IMR-90 (cell line): Measurements from ENCODE around the gene RPS6KA3. TPM values are rescaled to one million over a fixed set of nuclear protein-coding genes. Genes with fewer than 3 reads are reported as not detected.

Experiments used
- ATAC-seq: fragments of 200-7000 bp; cut with Tn5 transposase; 2 replicates; pipeline ENCODE4 v1.9.1; 2020; ENCODE audit warnings: low read depth, mild to moderate bottlenecking, moderate library complexity
- BruUV-seq: library from RNA; stranded (reverse); fragments of 400-500 nt; replicated peaks from 2 replicates; lab custom pipeline; 2021; lab: Mats Ljungman, UMichigan
- CTCF ChIA-PET: fragments of 300-600 bp; formaldehyde crosslinking; extraction: SDS; loops from one replicate; lab custom pipeline; 2021; ENCODE audit warnings: antibody characterized with exemption; lab: Yijun Ruan, JAX
- POLR2A ChIA-PET: fragments of 300-600 bp; sonication (Branson Sonifier 250); formaldehyde crosslinking; loops from one replicate; lab custom pipeline; 2022; ENCODE audit warnings: antibody characterized with exemption; ENCODE audit not compliant: unreplicated experiment; lab: Charles Lee
- DNase-seq: peaks from one replicate; pipeline ENCODE4 v3.0.0; 2013
- H2AFZ ChIP-seq: replicated peaks from 2 replicates; pipeline ENCODE3; 2013; ENCODE audit warnings: low read length, mild to moderate bottlenecking; ENCODE audit not compliant: poor library complexity
- H2AK5ac ChIP-seq: 2 replicates; pipeline ENCODE4 v1.6.1; 2013; ENCODE audit warnings: low read depth, low read length, inconsistent platforms
- H2AK9ac ChIP-seq: replicated peaks from 2 replicates; pipeline ENCODE3; 2013; ENCODE audit warnings: mild to moderate bottlenecking, low read depth, low read length, moderate library complexity; ENCODE audit not compliant: poor library complexity
- H2BK120ac ChIP-seq: 2 replicates; pipeline ENCODE4 v1.6.1; 2013; ENCODE audit warnings: low read depth, low read length, inconsistent platforms
- H2BK15ac ChIP-seq: 3 replicates; pipeline ENCODE4 v1.6.1; 2013; ENCODE audit warnings: low read depth, low read length, inconsistent platforms
- H2BK20ac ChIP-seq: 2 replicates; pipeline ENCODE4 v1.6.1; 2013; ENCODE audit warnings: low read depth, mild to moderate bottlenecking, inconsistent platforms, low read length, moderate library complexity
- H2BK5ac ChIP-seq: 2 replicates; pipeline ENCODE4 v1.6.1; 2013; ENCODE audit warnings: mild to moderate bottlenecking, low read depth, low read length, inconsistent platforms; ENCODE audit not compliant: poor library complexity, severe bottlenecking
- H3K14ac ChIP-seq: replicated peaks from 2 replicates; pipeline ENCODE4 v1.6.1; 2013; ENCODE audit warnings: low read depth, low read length, inconsistent platforms
- H3K18ac ChIP-seq: 2 replicates; pipeline ENCODE4 v1.6.1; 2013; ENCODE audit warnings: low read depth, low read length, control low read depth
- H3K23ac ChIP-seq: 2 replicates; pipeline ENCODE4 v1.6.1; 2013; ENCODE audit warnings: low read depth, low read length, inconsistent platforms
- H3K27ac ChIP-seq: 2 replicates; pipeline ENCODE4 v1.5.1; 2013; ENCODE audit warnings: mild to moderate bottlenecking, control low read depth, low read length; ENCODE audit not compliant: insufficient read depth
- H3K27me3 ChIP-seq: 2 replicates; pipeline ENCODE4 v1.6.1; 2013; ENCODE audit warnings: low read length; ENCODE audit not compliant: control insufficient read depth, insufficient read depth
- H3K36me3 ChIP-seq: 2 replicates; pipeline ENCODE4 v1.6.1; 2013; ENCODE audit warnings: low read length, mixed read lengths; ENCODE audit not compliant: control insufficient read depth, insufficient read depth
- H3K4ac ChIP-seq: 2 replicates; pipeline ENCODE4 v1.6.1; 2013; ENCODE audit warnings: low read depth, low read length, inconsistent platforms
- H3K4me1 ChIP-seq: 2 replicates; pipeline ENCODE4 v1.6.1; 2013; ENCODE audit warnings: low read length, mixed read lengths; ENCODE audit not compliant: control insufficient read depth, insufficient read depth
- H3K4me2 ChIP-seq: 2 replicates; pipeline ENCODE4 v1.6.1; 2013; ENCODE audit warnings: low read depth, mild to moderate bottlenecking, control low read depth, low read length, moderate library complexity
- H3K4me3 ChIP-seq: 2 replicates; pipeline ENCODE4 v1.5.1; 2013; ENCODE audit warnings: low read depth, mild to moderate bottlenecking, control low read depth, low read length, moderate library complexity; ENCODE audit not compliant: insufficient read depth
- H3K56ac ChIP-seq: 2 replicates; pipeline ENCODE4 v1.6.1; 2013; ENCODE audit warnings: low read length, inconsistent platforms; ENCODE audit not compliant: insufficient read depth; ENCODE audit errors: extremely low read depth
- H3K79me1 ChIP-seq, 2 experiments: 2 replicates each; pipeline ENCODE4 v1.6.1; 2013; ENCODE audit warnings: low read length in 2 of 2, inconsistent platforms in 1 of 2, low read depth in 1 of 2
- H3K9ac ChIP-seq: 2 replicates; pipeline ENCODE4 v1.6.1; 2013; ENCODE audit warnings: low read depth, low read length, control low read depth
- H3K9me1 ChIP-seq: 2 replicates; pipeline ENCODE4 v1.6.1; 2013; ENCODE audit warnings: low read length, inconsistent platforms; ENCODE audit not compliant: insufficient read depth
- H3K9me3 ChIP-seq: 2 replicates; pipeline ENCODE4 v1.6.1; 2013; ENCODE audit warnings: low read length; ENCODE audit not compliant: control insufficient read depth, insufficient read depth
- H4K20me1 ChIP-seq: 2 replicates; pipeline ENCODE4 v1.6.1; 2013; ENCODE audit warnings: low read length, inconsistent platforms; ENCODE audit not compliant: insufficient read depth
- H4K5ac ChIP-seq: 2 replicates; pipeline ENCODE4 v1.6.1; 2013; ENCODE audit warnings: mild to moderate bottlenecking, low read depth, low read length, control low read depth
- H4K8ac ChIP-seq, 2 experiments: 2 replicates each; pipeline ENCODE4 v1.6.1; 2013; ENCODE audit warnings: low read depth in 2 of 2, low read length in 2 of 2, control low read depth in 1 of 2, inconsistent platforms in 1 of 2
- H4K91ac ChIP-seq: 2 replicates; pipeline ENCODE4 v1.6.1; 2013; ENCODE audit warnings: low read depth, low read length, inconsistent platforms; ENCODE audit not compliant: insufficient read depth
- CHD1 ChIP-seq: IDR thresholded peaks from 2 replicates; pipeline ENCODE4 v1.6.1; 2012; ENCODE audit warnings: low read depth, low read length, improper control_type of control experiment
- ELK1 ChIP-seq: fragments of 150-350 bp; IDR thresholded peaks from 2 replicates; pipeline ENCODE4 v1.6.1; 2016; ENCODE audit warnings: low read depth, mild to moderate bottlenecking, low read length, moderate library complexity, borderline replicate concordance
- WGBS, 2 experiments: methylation state at CpG; one replicate each; pipeline versions ENCODE4 v1.1.5 to v1.1.7; 2013; ENCODE audit warnings: missing lambda C conversion rate in 2 of 2; ENCODE audit not compliant: insufficient read length in 1 of 2; ENCODE audit errors: extremely low coverage in 2 of 2; 5-methylcytosine and 5-hydroxymethylcytosine counted together
- dilution Hi-C: fragments of 300-500 bp; cut with HindIII; formaldehyde crosslinking; loops from one replicate; pipeline ENCODE4 v1.14.3; 2018; ENCODE audit warnings: low sequenced_read_pairs; ENCODE audit not compliant: unreplicated experiment
- in situ Hi-C: fragments of 300-500 bp; cut with MboI; formaldehyde crosslinking; loops from 3 replicates; pipeline ENCODE4 v1.14.3; 2019; ENCODE audit warnings: low sequenced_read_pairs, inconsistent platforms, mixed read lengths
- intact Hi-C: fragments of 100-400 bp; cut with micrococcal nuclease; formaldehyde crosslinking; loops from 2 replicates; pipeline ENCODE4 v1.10.0; 2022
- polyA plus RNA-seq, 3 experiments: library from polyadenylated mRNA; depleted of rRNA; stranded (reverse); fragments of >200 nt; gene quantifications; 2 replicates each; pipeline ENCODE4 v1.2.3, GENCODE V29; 2012; ENCODE audit warnings: low replicate concordance in 1 of 3
- total RNA-seq: library from RNA; depleted of rRNA; stranded (reverse); fragments of >200 nt; gene quantifications from 2 replicates; pipeline ENCODE4 v1.2.3, GENCODE V29; 2012

RPS6KA3 gene
- total and polyA plus RNA-seq, 2 of the 4 experiments (the other 2 are of a cell fraction) = 20.8 to 43.9 TPM

DNA sequence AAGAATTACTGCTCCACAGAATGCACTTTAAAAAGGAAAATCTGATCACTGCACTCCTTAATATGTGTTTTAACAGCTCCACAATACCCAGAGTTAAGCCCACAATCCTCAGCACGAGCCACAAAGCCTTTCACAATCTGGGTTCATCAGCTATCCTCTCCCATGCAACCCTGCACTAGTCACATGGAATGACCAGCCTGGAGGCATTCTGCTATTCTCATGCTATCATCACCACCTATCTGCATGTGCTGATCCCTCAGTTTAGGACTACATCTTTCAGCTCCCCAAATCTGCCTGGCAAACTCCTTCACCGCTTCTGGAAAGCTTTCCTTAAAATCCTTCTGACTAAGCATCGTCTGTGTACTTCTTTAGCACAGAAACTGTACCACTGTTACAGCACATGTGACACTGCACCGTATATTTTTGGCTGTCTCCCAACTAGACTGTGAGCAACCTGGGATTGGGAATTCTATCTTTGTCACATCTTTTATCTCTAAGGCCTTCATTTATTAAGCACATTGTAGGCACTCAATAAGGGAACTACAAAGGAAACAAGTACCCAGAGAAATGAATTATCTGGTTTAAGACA lies 106.8 kb downstream of the RPS6KA3 start:
- Histone ChIP-seq H3K36me3 (peaks cover 15% of the 10 kb centered on the region), H3K56ac (no peak overlapping the region), H2AFZ (no peak overlapping the region), H3K4ac (no peak overlapping the region), H4K5ac (no peak overlapping the region), H3K18ac (no peak overlapping the region), H2BK5ac (no peak overlapping the region), H3K4me3 (no peak overlapping the region), H3K4me1 (no peaks in the 10 kb centered on the region), H2AK9ac (no peak overlapping the region), H4K91ac (no peak overlapping the region), H2BK20ac (no peak overlapping the region), H3K4me2 (no peak overlapping the region), H3K9me3 (no peaks in the 10 kb centered on the region), H2BK120ac (no peak overlapping the region), H2BK15ac (no peak overlapping the region), H3K9ac (no peak overlapping the region), H4K8ac (no peak overlapping the region), H3K79me1 (no peaks in the 10 kb centered on the region), H3K27me3 (peaks cover 7% of the 10 kb centered on the region; the same call in 1 of the 2 replicates), H3K27ac (no peak overlapping the region), H3K9me1 (no peaks in the 10 kb centered on the region), H4K20me1 (no peaks in the 10 kb centered on the region), H3K23ac (no peak overlapping the region), H3K14ac (no peak overlapping the region), H2AK5ac (no peak overlapping the region)
- DNase-seq = no peak
- dilution Hi-C loops = no loop called here
- ChIA-PET POLR2A (no interaction called here), CTCF (no interaction called here)
- BruUV-seq = no TSS peak
- WGBS, 2 experiments = 100% methylated on average over 1 of the region's 4 CpGs; no CpG with 5 or more reads in 1 of the 2 experiments
- no peak for TF ChIP-seq CHD1
- no peak for TF ChIP-seq ELK1
- ATAC-seq = no peak
- in situ Hi-C loops = no loop called here
- intact Hi-C loops = no loop called here
